ENCODE measurements around the gene PROKR2. TPM values are rescaled to one million over a fixed set of nuclear protein-coding genes. Genes with fewer than 3 reads are reported as not detected.

PROKR2 gene
- total and polyA plus RNA-seq, 4 donors, result not detected

- no peak overlapping the region for H3K4me3 ChIP-seq (ENCODE audit: low read depth in 1 of 3, low read length in 3 of 3)
- no peak for TF ChIP-seq SP1 (IDR thresholded peaks at IDR 0.05)
- TF ChIP-seq FOXA2 (IDR thresholded peaks at IDR 0.05), result no peak
- no peak for TF ChIP-seq GABPA (IDR thresholded peaks at IDR 0.05 in 1 of 2, conservative IDR thresholded peaks at IDR 0.05 in 1 of 2)
- TF ChIP-seq, protein P1, sequence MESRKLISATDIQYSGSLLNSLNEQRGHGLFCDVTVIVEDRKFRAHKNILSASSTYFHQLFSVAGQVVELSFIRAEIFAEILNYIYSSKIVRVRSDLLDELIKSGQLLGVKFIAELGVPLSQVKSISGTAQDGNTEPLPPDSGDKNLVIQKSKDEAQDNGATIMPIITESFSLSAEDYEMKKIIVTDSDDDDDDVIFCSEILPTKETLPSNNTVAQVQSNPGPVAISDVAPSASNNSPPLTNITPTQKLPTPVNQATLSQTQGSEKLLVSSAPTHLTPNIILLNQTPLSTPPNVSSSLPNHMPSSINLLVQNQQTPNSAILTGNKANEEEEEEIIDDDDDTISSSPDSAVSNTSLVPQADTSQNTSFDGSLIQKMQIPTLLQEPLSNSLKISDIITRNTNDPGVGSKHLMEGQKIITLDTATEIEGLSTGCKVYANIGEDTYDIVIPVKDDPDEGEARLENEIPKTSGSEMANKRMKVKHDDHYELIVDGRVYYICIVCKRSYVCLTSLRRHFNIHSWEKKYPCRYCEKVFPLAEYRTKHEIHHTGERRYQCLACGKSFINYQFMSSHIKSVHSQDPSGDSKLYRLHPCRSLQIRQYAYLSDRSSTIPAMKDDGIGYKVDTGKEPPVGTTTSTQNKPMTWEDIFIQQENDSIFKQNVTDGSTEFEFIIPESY (IDR thresholded peaks at IDR 0.05), result no peak
- no peak for TF ChIP-seq HNF4G (IDR thresholded peaks at IDR 0.05)
- no peak for TF ChIP-seq EGR1 (IDR thresholded peaks at IDR 0.05; ENCODE audit: low read depth in 2 of 2)
- no peak for TF ChIP-seq JUND (IDR thresholded peaks at IDR 0.05)
- TF ChIP-seq HNF4A (conservative IDR thresholded peaks at IDR 0.05), result no peak
- TF ChIP-seq, protein P2, sequence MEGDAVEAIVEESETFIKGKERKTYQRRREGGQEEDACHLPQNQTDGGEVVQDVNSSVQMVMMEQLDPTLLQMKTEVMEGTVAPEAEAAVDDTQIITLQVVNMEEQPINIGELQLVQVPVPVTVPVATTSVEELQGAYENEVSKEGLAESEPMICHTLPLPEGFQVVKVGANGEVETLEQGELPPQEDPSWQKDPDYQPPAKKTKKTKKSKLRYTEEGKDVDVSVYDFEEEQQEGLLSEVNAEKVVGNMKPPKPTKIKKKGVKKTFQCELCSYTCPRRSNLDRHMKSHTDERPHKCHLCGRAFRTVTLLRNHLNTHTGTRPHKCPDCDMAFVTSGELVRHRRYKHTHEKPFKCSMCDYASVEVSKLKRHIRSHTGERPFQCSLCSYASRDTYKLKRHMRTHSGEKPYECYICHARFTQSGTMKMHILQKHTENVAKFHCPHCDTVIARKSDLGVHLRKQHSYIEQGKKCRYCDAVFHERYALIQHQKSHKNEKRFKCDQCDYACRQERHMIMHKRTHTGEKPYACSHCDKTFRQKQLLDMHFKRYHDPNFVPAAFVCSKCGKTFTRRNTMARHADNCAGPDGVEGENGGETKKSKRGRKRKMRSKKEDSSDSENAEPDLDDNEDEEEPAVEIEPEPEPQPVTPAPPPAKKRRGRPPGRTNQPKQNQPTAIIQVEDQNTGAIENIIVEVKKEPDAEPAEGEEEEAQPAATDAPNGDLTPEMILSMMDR (IDR thresholded peaks at IDR 0.05; ENCODE audit: low read depth, low read length, missing input control), result no peak
- no peak for TF ChIP-seq RAD21 (IDR thresholded peaks at IDR 0.05)
- TF ChIP-seq NR2F2 (IDR thresholded peaks at IDR 0.05), result no peak
- TF ChIP-seq RXRA (IDR thresholded peaks at IDR 0.05), result no peak
- TF ChIP-seq, protein P3, sequence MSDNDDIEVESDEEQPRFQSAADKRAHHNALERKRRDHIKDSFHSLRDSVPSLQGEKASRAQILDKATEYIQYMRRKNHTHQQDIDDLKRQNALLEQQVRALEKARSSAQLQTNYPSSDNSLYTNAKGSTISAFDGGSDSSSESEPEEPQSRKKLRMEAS (IDR thresholded peaks at IDR 0.05), result no peak
- TF ChIP-seq, protein P4, sequence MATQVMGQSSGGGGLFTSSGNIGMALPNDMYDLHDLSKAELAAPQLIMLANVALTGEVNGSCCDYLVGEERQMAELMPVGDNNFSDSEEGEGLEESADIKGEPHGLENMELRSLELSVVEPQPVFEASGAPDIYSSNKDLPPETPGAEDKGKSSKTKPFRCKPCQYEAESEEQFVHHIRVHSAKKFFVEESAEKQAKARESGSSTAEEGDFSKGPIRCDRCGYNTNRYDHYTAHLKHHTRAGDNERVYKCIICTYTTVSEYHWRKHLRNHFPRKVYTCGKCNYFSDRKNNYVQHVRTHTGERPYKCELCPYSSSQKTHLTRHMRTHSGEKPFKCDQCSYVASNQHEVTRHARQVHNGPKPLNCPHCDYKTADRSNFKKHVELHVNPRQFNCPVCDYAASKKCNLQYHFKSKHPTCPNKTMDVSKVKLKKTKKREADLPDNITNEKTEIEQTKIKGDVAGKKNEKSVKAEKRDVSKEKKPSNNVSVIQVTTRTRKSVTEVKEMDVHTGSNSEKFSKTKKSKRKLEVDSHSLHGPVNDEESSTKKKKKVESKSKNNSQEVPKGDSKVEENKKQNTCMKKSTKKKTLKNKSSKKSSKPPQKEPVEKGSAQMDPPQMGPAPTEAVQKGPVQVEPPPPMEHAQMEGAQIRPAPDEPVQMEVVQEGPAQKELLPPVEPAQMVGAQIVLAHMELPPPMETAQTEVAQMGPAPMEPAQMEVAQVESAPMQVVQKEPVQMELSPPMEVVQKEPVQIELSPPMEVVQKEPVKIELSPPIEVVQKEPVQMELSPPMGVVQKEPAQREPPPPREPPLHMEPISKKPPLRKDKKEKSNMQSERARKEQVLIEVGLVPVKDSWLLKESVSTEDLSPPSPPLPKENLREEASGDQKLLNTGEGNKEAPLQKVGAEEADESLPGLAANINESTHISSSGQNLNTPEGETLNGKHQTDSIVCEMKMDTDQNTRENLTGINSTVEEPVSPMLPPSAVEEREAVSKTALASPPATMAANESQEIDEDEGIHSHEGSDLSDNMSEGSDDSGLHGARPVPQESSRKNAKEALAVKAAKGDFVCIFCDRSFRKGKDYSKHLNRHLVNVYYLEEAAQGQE (IDR thresholded peaks at IDR 0.05), result no peak
- H3K9ac ChIP-seq (ENCODE audit: low read depth in 1 of 2, low read length in 2 of 2), result no peak overlapping the region
- H3K9me3 ChIP-seq (ENCODE audit: control insufficient read depth in 4 of 4, low read length in 3 of 4), result no peaks in the 10 kb centered on the region
- no peak overlapping the region for H3K27ac ChIP-seq (ENCODE audit: low read depth in 1 of 2, low read length in 2 of 2)
- H3K36me3 ChIP-seq (ENCODE audit: control insufficient read depth in 4 of 4, insufficient read depth in 3 of 4, low read depth in 1 of 4, low read length in 3 of 4), result no peaks in the 10 kb centered on the region
- no peak for DNase-seq (ENCODE audit: low spot score)
- peaks cover 0 to 5% (median 0%) of the 10 kb centered on the region in 4 donors for H3K27me3 ChIP-seq (ENCODE audit: control insufficient read depth in 4 of 4, insufficient read depth in 4 of 4, low read length in 3 of 4)
- WGBS, result 80% methylated on average over 4 of the region's 4 CpGs
- no peaks in the 10 kb centered on the region for H3K4me1 ChIP-seq (ENCODE audit: control insufficient read depth in 4 of 4, insufficient read depth in 4 of 4, low read length in 3 of 4)
These were observed 44.5 kb downstream of the PROKR2 start for GRCh38 chr20:5272268-5272667.

- 62% methylated on average over 5 of the region's 5 CpGs for WGBS
- TF ChIP-seq EGR1 (IDR thresholded peaks at IDR 0.05; ENCODE audit: low read depth in 2 of 2) (no peak), GABPA (IDR thresholded peaks at IDR 0.05 in 1 of 2, conservative IDR thresholded peaks at IDR 0.05 in 1 of 2) (no peak), HNF4A (conservative IDR thresholded peaks at IDR 0.05) (no peak), HNF4G (IDR thresholded peaks at IDR 0.05) (no peak), JUND (IDR thresholded peaks at IDR 0.05) (no peak)
- TF ChIP-seq, protein P1 (IDR thresholded peaks at IDR 0.05), result no peak
- TF ChIP-seq, protein P2 (IDR thresholded peaks at IDR 0.05; ENCODE audit: low read depth, low read length, missing input control), result no peak
- TF ChIP-seq, protein P3 (IDR thresholded peaks at IDR 0.05), result no peak
- TF ChIP-seq, protein P4 (IDR thresholded peaks at IDR 0.05), result no peak
These were observed 46.2 kb downstream of the PROKR2 start for GRCh38 chr20:5270603-5271002.

More at GRCh38 chr20:5270603-5271002, 46.2 kb downstream of the PROKR2 start:
- Histone ChIP-seq H3K36me3 (ENCODE audit: control insufficient read depth in 4 of 4, insufficient read depth in 3 of 4, low read depth in 1 of 4, low read length in 3 of 4) (no peaks in the 10 kb centered on the region), H3K4me1 (ENCODE audit: control insufficient read depth in 4 of 4, insufficient read depth in 4 of 4, low read length in 3 of 4) (no peaks in the 10 kb centered on the region), H3K4me3 (ENCODE audit: low read depth in 1 of 3, low read length in 3 of 3) (no peak overlapping the region), H3K27me3 (ENCODE audit: control insufficient read depth in 4 of 4, insufficient read depth in 4 of 4, low read length in 3 of 4) (peaks cover 0 to 5% (median 0%) of the 10 kb centered on the region in 4 donors), H3K9ac (ENCODE audit: low read depth in 1 of 2, low read length in 2 of 2) (no peak overlapping the region), H3K27ac (ENCODE audit: low read depth in 1 of 2, low read length in 2 of 2) (no peak overlapping the region), H3K9me3 (ENCODE audit: control insufficient read depth in 4 of 4, low read length in 3 of 4) (no peaks in the 10 kb centered on the region)
- DNase-seq (ENCODE audit: low spot score), result no peak

All from liver (tissue), 9 donors.